PC-3 (cell line): ENCODE results near the gene ATP6V1G1. TPM values are rescaled to one million over a fixed set of nuclear protein-coding genes. Genes with fewer than 3 reads are reported as not detected.

Source experiments
- ATAC-seq: fragments of 200-7000 bp; cut with Tn5 transposase; 2 replicates; pipeline ENCODE4 v1.9.1; 2020; ENCODE audit warnings: mild to moderate bottlenecking, moderate library complexity
- BruUV-seq: library from RNA; stranded (reverse); fragments of 400-500 nt; replicated peaks from 2 replicates; lab custom pipeline; 2021; lab: Mats Ljungman, UMichigan
- CTCF ChIA-PET: fragments of 300-600 bp; sonication (Branson Sonifier 250); formaldehyde crosslinking; loops from one replicate; lab custom pipeline; 2022; ENCODE audit warnings: antibody characterized with exemption; lab: Charles Lee
- POLR2A ChIA-PET: fragments of 300-600 bp; sonication (Branson Sonifier 250); formaldehyde crosslinking; loops from one replicate; lab custom pipeline; 2022; ENCODE audit warnings: antibody characterized with exemption; ENCODE audit not compliant: unreplicated experiment; lab: Charles Lee
- DNase-seq: peaks from one replicate; pipeline ENCODE4 v3.0.0-alpha.2; 2015
- H2AFZ ChIP-seq: fragments of 300-600 bp; sonication (generic); 2 replicates; pipeline ENCODE4 v1.6.0; 2016; ENCODE audit warnings: antibody characterized with exemption, low read length
- H3F3A ChIP-seq: fragments of 300-600 bp; sonication (generic); one replicate; pipeline ENCODE4 v1.6.0; 2017; ENCODE audit warnings: antibody characterized with exemption, low read length, control low read depth, mild to moderate bottlenecking; ENCODE audit not compliant: unreplicated experiment
- H3K27ac ChIP-seq: fragments of 300-600 bp; sonication (generic); 2 replicates; pipeline ENCODE4 v1.5.1; 2016; ENCODE audit warnings: mild to moderate bottlenecking, low read length
- H3K27me3 ChIP-seq: fragments of 300-600 bp; sonication (generic); 2 replicates; pipeline ENCODE4 v1.6.1; 2016; ENCODE audit warnings: low read length, mixed read lengths
- H3K36me3 ChIP-seq: fragments of 300-600 bp; sonication (generic); 2 replicates; pipeline ENCODE4 v1.6.1; 2016; ENCODE audit warnings: low read depth, mixed run types, low read length, mixed read lengths
- H3K4me1 ChIP-seq: fragments of 300-600 bp; sonication (generic); 2 replicates; pipeline ENCODE4 v1.5.1; 2016; ENCODE audit warnings: low read length; ENCODE audit not compliant: insufficient read depth
- H3K4me2 ChIP-seq: fragments of 300-600 bp; sonication (generic); 2 replicates; pipeline ENCODE4 v1.6.0; 2016; ENCODE audit warnings: low read length
- H3K4me3 ChIP-seq: fragments of 300-600 bp; sonication (generic); 2 replicates; pipeline ENCODE4 v1.5.1; 2016; ENCODE audit warnings: mild to moderate bottlenecking, low read length, mixed read lengths
- H3K79me2 ChIP-seq: fragments of 300-600 bp; sonication (generic); 2 replicates; pipeline ENCODE4 v1.6.1; 2017; ENCODE audit warnings: low read length, mixed read lengths
- H3K9ac ChIP-seq: fragments of 300-600 bp; sonication (generic); 2 replicates; pipeline ENCODE4 v1.6.0; 2016; ENCODE audit warnings: mild to moderate bottlenecking, low read length
- H3K9me2 ChIP-seq: fragments of 300-600 bp; sonication (generic); replicated peaks from 2 replicates; pipeline ENCODE4 v1.6.1; 2016; ENCODE audit warnings: mixed run types, low read length, mixed read lengths
- H3K9me3 ChIP-seq: fragments of 300-600 bp; sonication (generic); 2 replicates; pipeline ENCODE4 v1.6.1; 2016; ENCODE audit warnings: low read length, mixed read lengths
- H4K20me1 ChIP-seq: fragments of 300-600 bp; sonication (generic); 2 replicates; pipeline ENCODE4 v1.6.1; 2016; ENCODE audit warnings: low read length, mixed read lengths
- EZH2 ChIP-seq: fragments of 300-600 bp; sonication (generic); IDR thresholded peaks from one replicate; pipeline ENCODE4 v1.6.1; 2017; ENCODE audit warnings: antibody characterized with exemption, mild to moderate bottlenecking, low read length; ENCODE audit not compliant: unreplicated experiment
- EZH2phosphoT487 ChIP-seq: fragments of 300-600 bp; sonication (generic); IDR thresholded peaks from 2 replicates; pipeline ENCODE4 v1.6.1; 2018; ENCODE audit warnings: mild to moderate bottlenecking, antibody characterized with exemption, low read length, borderline replicate concordance
- intact Hi-C: fragments of 100-400 bp; cut with micrococcal nuclease; formaldehyde crosslinking; loops from 2 replicates; pipeline ENCODE4 v1.9.0; 2023
- total RNA-seq: library from RNA; depleted of rRNA; stranded (reverse); fragments of >200 nt; gene quantifications from 2 replicates; pipeline ENCODE4 v1.2.3, GENCODE V29; 2014
- TF ChIP-seq, protein P1 (sequence below): fragments of 300-600 bp; sonication (generic); conservative IDR thresholded peaks from 2 replicates; pipeline ENCODE4 v1.5.1; 2017; ENCODE audit warnings: antibody characterized with exemption, low read depth, mild to moderate bottlenecking, low read length

The ATP6V1G1 gene
- total RNA-seq, 1 experiment from 2014 or later, result 126 TPM

DNA sequence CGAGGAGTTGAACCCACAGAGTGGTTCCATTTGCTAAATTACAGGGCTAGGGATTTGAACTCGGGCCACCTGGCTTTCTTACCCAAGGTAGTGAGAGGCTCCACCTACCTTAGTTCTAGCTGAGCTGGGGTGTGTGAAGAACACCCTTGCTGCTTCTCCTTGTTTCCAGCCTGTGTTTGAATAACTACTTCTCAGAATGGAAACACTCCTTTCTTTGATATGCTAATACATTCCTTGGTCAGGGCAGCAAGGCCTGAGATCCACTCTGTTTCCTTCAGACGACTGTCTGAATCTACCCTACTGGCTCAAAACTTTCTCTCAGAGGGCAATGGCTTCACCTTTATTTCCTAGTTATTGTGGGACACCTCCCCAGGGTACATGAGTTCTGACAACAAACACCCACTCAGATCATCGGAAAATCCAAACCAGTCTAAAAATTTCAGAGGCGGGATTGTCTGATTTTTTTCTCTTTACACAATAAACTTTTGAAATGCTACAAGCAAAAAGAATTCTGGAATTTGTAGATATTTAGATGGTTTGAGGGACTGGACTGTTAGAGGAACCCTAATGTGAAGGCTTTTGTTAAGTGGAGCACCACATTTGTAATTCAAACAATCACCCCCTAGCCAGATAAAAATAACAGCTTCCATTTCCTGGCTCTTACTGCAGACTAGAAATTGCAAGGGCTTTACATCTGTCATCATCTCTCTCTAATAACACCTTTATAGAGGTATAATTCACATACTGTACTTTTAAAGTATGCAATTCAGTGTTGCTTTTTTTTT is 4.0 kb upstream of the ATP6V1G1 start:
- peaks cover 10% of the 10 kb centered on the region for H3K79me2 ChIP-seq
- CTCF ChIA-PET, result no interaction called here
- H3K9ac ChIP-seq, result no peak overlapping the region
- no peaks in the 10 kb centered on the region for H3K9me3 ChIP-seq
- TF ChIP-seq EZH2phosphoT487 (no peak), EZH2 (no peak)
- TF ChIP-seq, protein P1, sequence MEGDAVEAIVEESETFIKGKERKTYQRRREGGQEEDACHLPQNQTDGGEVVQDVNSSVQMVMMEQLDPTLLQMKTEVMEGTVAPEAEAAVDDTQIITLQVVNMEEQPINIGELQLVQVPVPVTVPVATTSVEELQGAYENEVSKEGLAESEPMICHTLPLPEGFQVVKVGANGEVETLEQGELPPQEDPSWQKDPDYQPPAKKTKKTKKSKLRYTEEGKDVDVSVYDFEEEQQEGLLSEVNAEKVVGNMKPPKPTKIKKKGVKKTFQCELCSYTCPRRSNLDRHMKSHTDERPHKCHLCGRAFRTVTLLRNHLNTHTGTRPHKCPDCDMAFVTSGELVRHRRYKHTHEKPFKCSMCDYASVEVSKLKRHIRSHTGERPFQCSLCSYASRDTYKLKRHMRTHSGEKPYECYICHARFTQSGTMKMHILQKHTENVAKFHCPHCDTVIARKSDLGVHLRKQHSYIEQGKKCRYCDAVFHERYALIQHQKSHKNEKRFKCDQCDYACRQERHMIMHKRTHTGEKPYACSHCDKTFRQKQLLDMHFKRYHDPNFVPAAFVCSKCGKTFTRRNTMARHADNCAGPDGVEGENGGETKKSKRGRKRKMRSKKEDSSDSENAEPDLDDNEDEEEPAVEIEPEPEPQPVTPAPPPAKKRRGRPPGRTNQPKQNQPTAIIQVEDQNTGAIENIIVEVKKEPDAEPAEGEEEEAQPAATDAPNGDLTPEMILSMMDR, result no peak
- POLR2A ChIA-PET, result no interaction called here
- no peaks in the 10 kb centered on the region for H3K27me3 ChIP-seq
- H2AFZ ChIP-seq, result no peak overlapping the region
- DNase-seq (no peak), ATAC-seq (no peak)
- H3K4me1 ChIP-seq, result no peaks in the 10 kb centered on the region; the same call in 1 of the 2 replicates
- intact Hi-C loops, result no loop called here
- no peaks in the 10 kb centered on the region for H3K36me3 ChIP-seq
- H3K4me2 ChIP-seq, result no peak overlapping the region
- no peak overlapping the region for H3K4me3 ChIP-seq
- BruUV-seq, result no TSS peak
- H4K20me1 ChIP-seq, result peaks cover 4% of the 10 kb centered on the region; the same call in 1 of the 2 replicates
- no peak overlapping the region for H3K27ac ChIP-seq
- no peaks in the 10 kb centered on the region for H3K9me2 ChIP-seq
- no peaks in the 10 kb centered on the region for H3F3A ChIP-seq

- CTCF ChIA-PET, result no interaction called here
- no TSS peak for BruUV-seq
Measured at GRCh38 chr9:114588210-114588609, 641 bp downstream of the ATP6V1G1 start.

More at GRCh38 chr9:114588210-114588609, 641 bp downstream of the ATP6V1G1 start:
- no peak for ATAC-seq
- Histone ChIP-seq H3K27ac (peak overlapping the region; percentile 70), H4K20me1 (peaks cover 41% of the 10 kb centered on the region), H3K4me3 (peak overlapping the region; percentile 94), H3K36me3 (peaks cover 10% of the 10 kb centered on the region), H3K27me3 (no peaks in the 10 kb centered on the region), H3K4me1 (peaks cover 20% of the 10 kb centered on the region), H3K4me2 (peak overlapping the region; percentile 88), H2AFZ (peak overlapping the region; percentile 59; the same call in 1 of the 2 replicates), H3K9ac (peak overlapping the region; percentile 99), H3K9me3 (no peaks in the 10 kb centered on the region), H3K9me2 (no peaks in the 10 kb centered on the region), H3F3A (no peaks in the 10 kb centered on the region), H3K79me2 (peaks cover 56% of the 10 kb centered on the region)
- intact Hi-C loops, result loop anchor here (5.0 kb wide), 1 partner anchor 101 kb away; no protein-coding TSS in a partner anchor
- DNase-seq, result no peak
- TF ChIP-seq EZH2 (no peak), EZH2phosphoT487 (no peak)
- TF ChIP-seq, protein P1, result no peak
- POLR2A ChIA-PET, result no interaction called here
